ENCODE data around the gene MRPL14.

MRPL14 gene

GRCh38 chr6:44078827-44079671, 48.2 kb downstream of the MRPL14 start (continued):
- TF ChIP-seq TSHZ2 (CRISPR knock-in tag; IDR thresholded peaks at IDR 0.05) (no peak), GLIS3 (CRISPR knock-in tag; IDR thresholded peaks at IDR 0.05) (no peak), TCF4 (CRISPR knock-in tag; IDR thresholded peaks at IDR 0.05; ENCODE audit: borderline replicate concordance) (no peak), PPARA (CRISPR knock-in tag; IDR thresholded peaks at IDR 0.05; ENCODE audit: borderline replicate concordance) (no peak), ZNF565 (CRISPR knock-in tag; conservative IDR thresholded peaks at IDR 0.05; ENCODE audit: low read depth) (no peak), ESRRG (CRISPR knock-in tag; IDR thresholded peaks at IDR 0.05) (no peak)

GRCh38 chr6:44078219-44078826, 48.9 kb downstream of the MRPL14 start:
- TF ChIP-seq ZFP3 (CRISPR knock-in tag; IDR thresholded peaks at IDR 0.05), result no peak
- TF ChIP-seq PATZ1 (CRISPR knock-in tag; IDR thresholded peaks at IDR 0.05; ENCODE audit: borderline replicate concordance), result no peak
- TF ChIP-seq CSRNP3 (CRISPR knock-in tag; IDR thresholded peaks at IDR 0.05), result no peak
- TF ChIP-seq ZFP30 (CRISPR knock-in tag; IDR thresholded peaks at IDR 0.05), result no peak

GRCh38 chr6:44077214-44077946, 49.9 kb downstream of the MRPL14 start:
- TF ChIP-seq TSHZ2 (CRISPR knock-in tag; IDR thresholded peaks at IDR 0.05), result no peak
- TF ChIP-seq ZFP3 (CRISPR knock-in tag; IDR thresholded peaks at IDR 0.05), result no peak
- TF ChIP-seq POU6F1 (CRISPR knock-in tag; IDR thresholded peaks at IDR 0.05; ENCODE audit: borderline replicate concordance, low read depth), result no peak
- no peak for TF ChIP-seq OSR1 (CRISPR knock-in tag; IDR thresholded peaks at IDR 0.05)
- no peak for TF ChIP-seq ISL1 (CRISPR knock-in tag; IDR thresholded peaks at IDR 0.05)
- TF ChIP-seq TOX (CRISPR knock-in tag; IDR thresholded peaks at IDR 0.05; ENCODE audit: borderline replicate concordance), result no peak
- no peak for TF ChIP-seq SNAI2 (CRISPR knock-in tag; IDR thresholded peaks at IDR 0.05)
- TF ChIP-seq CREB5 (CRISPR knock-in tag; IDR thresholded peaks at IDR 0.05; ENCODE audit: low read depth), result no peak
- no peak for TF ChIP-seq CSDC2 (CRISPR knock-in tag; IDR thresholded peaks at IDR 0.05)
- no peak for TF ChIP-seq ARNTL (CRISPR knock-in tag; IDR thresholded peaks at IDR 0.05; ENCODE audit: borderline replicate concordance, low read depth)
- TF ChIP-seq ESRRG (CRISPR knock-in tag; IDR thresholded peaks at IDR 0.05), result no peak
- no peak for TF ChIP-seq ZFP30 (CRISPR knock-in tag; IDR thresholded peaks at IDR 0.05)
- TF ChIP-seq GLIS3 (CRISPR knock-in tag; IDR thresholded peaks at IDR 0.05), result no peak
- TF ChIP-seq ZNF70 (CRISPR knock-in tag; IDR thresholded peaks at IDR 0.05), result no peak
- no peak for TF ChIP-seq RARB (CRISPR knock-in tag; IDR thresholded peaks at IDR 0.05)
- TF ChIP-seq BACH2 (CRISPR knock-in tag; IDR thresholded peaks at IDR 0.05; ENCODE audit: borderline replicate concordance), result no peak
- ATAC-seq, result no peak

More at GRCh38 chr6:44078219-44078826, 48.9 kb downstream of the MRPL14 start:
- ATAC-seq, result no peak
